K562 (cell line): ENCODE results near the gene TRIM34. TPM values are rescaled to one million over a fixed set of nuclear protein-coding genes. Genes with fewer than 3 reads are reported as not detected.
A peak's percentile ranks its signal among the peaks of the same experiment; 100 is the strongest.

Experiments used
- AFF1 ChIP-seq, 2 experiments: fragments of 450-650 bp; IDR thresholded peaks; 2 replicates each; pipeline ENCODE4 v1.6.1; 2018; ENCODE audit warnings: mild to moderate bottlenecking in 2 of 2, low read depth in 1 of 2; ENCODE audit not compliant: partially characterized antibody in 2 of 2
- BCLAF1 ChIP-seq, 2 experiments: fragments of 450-650 bp in 1 of 2; IDR thresholded peaks; 2 replicates each; pipeline ENCODE4 v1.6.1; 2011 to 2017; ENCODE audit warnings: low read depth in 2 of 2, antibody characterized with exemption in 1 of 2, borderline replicate concordance in 1 of 2, low read length in 1 of 2, mild to moderate bottlenecking in 1 of 2, mixed read lengths in 1 of 2; ENCODE audit not compliant: control insufficient read depth in 1 of 2
- CBFB ChIP-seq: sonication (generic); formaldehyde crosslinking; IDR thresholded peaks from 2 replicates; pipeline ENCODE4 v1.4.0; 2020; ENCODE audit warnings: mild to moderate bottlenecking, missing genetic modification reagents
- ELK3 ChIP-seq: fragments of 450-650 bp; formaldehyde crosslinking; IDR thresholded peaks from 2 replicates; pipeline ENCODE4 v1.4.0; 2020; ENCODE audit warnings: mild to moderate bottlenecking
- MTA3 ChIP-seq: fragments of 450-650 bp; formaldehyde crosslinking; IDR thresholded peaks from 2 replicates; pipeline ENCODE4 v1.6.1; 2017; ENCODE audit warnings: mild to moderate bottlenecking, borderline replicate concordance
- SMAD1 ChIP-seq: fragments of 150-350 bp; IDR thresholded peaks from 2 replicates; pipeline ENCODE4 v1.6.1; 2014; ENCODE audit warnings: low read length, low read depth; ENCODE audit not compliant: partially characterized antibody
- U2AF1 ChIP-seq: fragments of 200-400 bp; formaldehyde crosslinking; optimal IDR thresholded peaks from 2 replicates; pipeline ENCODE3; 2017; ENCODE audit warnings: mild to moderate bottlenecking, low read depth, low read length, moderate library complexity
- ZNF197 ChIP-seq: fragments of 200-800 bp; sonication (Bioruptor generic); IDR thresholded peaks from 2 replicates; pipeline ENCODE4 v1.6.1; 2016; ENCODE audit warnings: low read depth, missing genetic modification characterization, missing compliant biosample characterization
- ZNF449 ChIP-seq: fragments of 250-450 bp; sonication (Bioruptor Pico); IDR thresholded peaks from 2 replicates; pipeline ENCODE4 v1.8.0; 2022; ENCODE audit warnings: moderate library complexity, mild to moderate bottlenecking, inconsistent platforms
- polyA plus RNA-seq, 8 experiments: library from polyadenylated mRNA; depleted of rRNA in 4 of 8; stranded (reverse) in 5 of 8; unstranded in 3 of 8; fragments of >200 nt; fragmentation: Nextera tagmentation in 2 of 8; fragmentation: Illumina TruSeq in 1 of 8; extraction: Ambion mirVana in 2 of 8; extraction: Trizol in 1 of 8; gene quantifications; 2 replicates each; pipeline versions ENCODE4 v1.2.1 to v1.2.3, GENCODE V29; 2011 to 2014; ENCODE audit warnings: inconsistent platforms in 1 of 8, missing spikeins in 1 of 8
- total RNA-seq, 7 experiments: library from RNA; depleted of rRNA in 6 of 7; stranded (reverse); fragments of >200 nt in 6 of 7; fragmentation: Illumina TruSeq in 2 of 7; extraction: Trizol in 2 of 7; gene quantifications; 2 replicates each; pipeline versions ENCODE4 v1.2.1 to v1.2.3, GENCODE V29; 2011 to 2021; ENCODE audit warnings: low replicate concordance in 1 of 7
- TF ChIP-seq, protein P1 (sequence below): fragments of 450-650 bp; formaldehyde crosslinking; IDR thresholded peaks from 2 replicates; pipeline ENCODE4 v1.4.0; 2022; ENCODE audit warnings: missing genetic modification characterization

TRIM34 gene
- total and polyA plus RNA-seq, 9 of the 15 experiments (the other 6 are each of a cell fraction or from before 2014, with no cell fraction given), result 0.31 to 2.9 (median 1.3) TPM

DNA sequence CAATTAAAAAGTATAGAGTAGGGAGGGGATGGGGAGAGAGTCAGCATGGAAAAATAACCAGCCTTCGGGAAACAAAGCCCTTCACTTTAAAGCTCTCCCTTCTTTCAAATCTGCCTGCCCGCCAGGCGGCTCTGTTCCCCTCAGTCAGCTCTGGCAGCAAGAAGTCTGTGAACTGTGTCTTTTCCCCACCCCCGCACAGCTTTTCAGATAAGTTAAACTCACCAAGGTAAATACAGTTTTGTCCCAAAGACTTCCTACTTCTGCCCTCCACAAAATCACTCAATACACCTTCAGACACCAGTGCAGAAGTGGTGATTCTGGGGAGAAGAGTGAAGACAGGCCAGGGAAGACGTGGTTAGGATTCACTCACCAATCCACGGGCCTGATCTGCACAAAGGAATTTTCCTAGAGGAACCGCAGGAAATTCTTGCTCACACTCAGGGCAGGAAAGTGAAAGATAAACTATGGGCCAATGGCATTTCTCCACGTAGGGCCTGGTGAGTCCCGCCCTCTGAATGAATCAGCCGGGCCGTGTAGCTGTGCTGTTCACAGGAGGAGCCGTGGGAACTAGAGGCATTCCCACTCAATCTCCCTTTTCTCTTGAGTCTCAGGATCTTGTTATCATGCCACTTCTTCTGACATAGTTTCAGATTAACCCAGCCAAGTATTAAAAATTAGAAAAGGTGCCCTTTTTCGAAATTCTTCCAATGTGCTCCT lies 60.0 kb downstream of the TRIM34 start, which contains the start of gene TRIM5 (continued):
- TF ChIP-seq AFF1 (IDR thresholded peaks at IDR 0.05; ENCODE audit: low read depth in 1 of 2, partially characterized antibody in 2 of 2), result peak; percentile 35 to 60
- no peak; the same call in 1 of the 2 replicates for TF ChIP-seq ZNF197
- TF ChIP-seq CBFB (CRISPR knock-in tag), result no peak
- TF ChIP-seq, protein P1, sequence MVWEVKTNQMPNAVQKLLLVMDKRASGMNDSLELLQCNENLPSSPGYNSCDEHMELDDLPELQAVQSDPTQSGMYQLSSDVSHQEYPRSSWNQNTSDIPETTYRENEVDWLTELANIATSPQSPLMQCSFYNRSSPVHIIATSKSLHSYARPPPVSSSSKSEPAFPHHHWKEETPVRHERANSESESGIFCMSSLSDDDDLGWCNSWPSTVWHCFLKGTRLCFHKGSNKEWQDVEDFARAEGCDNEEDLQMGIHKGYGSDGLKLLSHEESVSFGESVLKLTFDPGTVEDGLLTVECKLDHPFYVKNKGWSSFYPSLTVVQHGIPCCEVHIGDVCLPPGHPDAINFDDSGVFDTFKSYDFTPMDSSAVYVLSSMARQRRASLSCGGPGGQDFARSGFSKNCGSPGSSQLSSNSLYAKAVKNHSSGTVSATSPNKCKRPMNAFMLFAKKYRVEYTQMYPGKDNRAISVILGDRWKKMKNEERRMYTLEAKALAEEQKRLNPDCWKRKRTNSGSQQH, result no peak
- no peak for TF ChIP-seq SMAD1
- no peak for TF ChIP-seq BCLAF1 (IDR thresholded peaks at IDR 0.05; ENCODE audit: borderline replicate concordance in 1 of 2, control insufficient read depth in 1 of 2, low read depth in 2 of 2, low read length in 1 of 2)
- no peak for TF ChIP-seq ELK3
- no peak for TF ChIP-seq ZNF449 (CRISPR knock-in tag)
- TF ChIP-seq U2AF1, result no peak
- peak; percentile 64; the same call in 1 of the 2 replicates for TF ChIP-seq MTA3
